Measurements from ENCODE around the gene OR4F6.
"Not testable (repeated sequence)": the region's sequence is repeated elsewhere in the genome, so short reads cannot be mapped to it uniquely, and the experiment has no call there.

DNA sequence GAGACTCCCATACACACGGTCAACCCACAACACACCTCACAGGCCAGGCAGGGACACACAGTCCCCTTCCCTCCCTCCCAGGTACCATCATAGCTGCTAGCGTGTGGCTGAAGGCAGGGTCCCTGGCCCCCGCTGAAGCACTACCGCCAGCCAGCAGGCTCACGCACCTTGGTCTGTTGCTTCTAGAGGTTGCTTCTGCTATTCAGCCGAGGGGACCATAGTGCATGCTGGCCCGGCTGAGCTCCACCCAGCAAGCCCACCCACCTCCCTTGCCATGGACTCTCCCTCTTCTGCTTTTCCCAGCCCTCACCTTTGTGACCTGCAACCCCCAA, 38.0 kb upstream of the OR4F6 start:
- TF ChIP-seq, protein P1, sequence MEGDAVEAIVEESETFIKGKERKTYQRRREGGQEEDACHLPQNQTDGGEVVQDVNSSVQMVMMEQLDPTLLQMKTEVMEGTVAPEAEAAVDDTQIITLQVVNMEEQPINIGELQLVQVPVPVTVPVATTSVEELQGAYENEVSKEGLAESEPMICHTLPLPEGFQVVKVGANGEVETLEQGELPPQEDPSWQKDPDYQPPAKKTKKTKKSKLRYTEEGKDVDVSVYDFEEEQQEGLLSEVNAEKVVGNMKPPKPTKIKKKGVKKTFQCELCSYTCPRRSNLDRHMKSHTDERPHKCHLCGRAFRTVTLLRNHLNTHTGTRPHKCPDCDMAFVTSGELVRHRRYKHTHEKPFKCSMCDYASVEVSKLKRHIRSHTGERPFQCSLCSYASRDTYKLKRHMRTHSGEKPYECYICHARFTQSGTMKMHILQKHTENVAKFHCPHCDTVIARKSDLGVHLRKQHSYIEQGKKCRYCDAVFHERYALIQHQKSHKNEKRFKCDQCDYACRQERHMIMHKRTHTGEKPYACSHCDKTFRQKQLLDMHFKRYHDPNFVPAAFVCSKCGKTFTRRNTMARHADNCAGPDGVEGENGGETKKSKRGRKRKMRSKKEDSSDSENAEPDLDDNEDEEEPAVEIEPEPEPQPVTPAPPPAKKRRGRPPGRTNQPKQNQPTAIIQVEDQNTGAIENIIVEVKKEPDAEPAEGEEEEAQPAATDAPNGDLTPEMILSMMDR (IDR thresholded peaks at IDR 0.05) = not testable (repeated sequence)
- not testable (repeated sequence) for TF ChIP-seq POLR2AphosphoS5 (IDR thresholded peaks at IDR 0.05; ENCODE audit: insufficient read depth in 1 of 2, low read depth in 1 of 2); POLR2A (IDR thresholded peaks at IDR 0.05)
